GM19463 (cell line): ENCODE measurements around the gene MAML2.

Experiments used
- ATAC-seq: cut with Tn5 transposase; IDR thresholded peaks from one replicate; pipeline ENCODE4 v1.9.1; 2021; ENCODE audit warnings: mild to moderate bottlenecking, moderate library complexity; ENCODE audit not compliant: unreplicated experiment

MAML2 gene

DNA sequence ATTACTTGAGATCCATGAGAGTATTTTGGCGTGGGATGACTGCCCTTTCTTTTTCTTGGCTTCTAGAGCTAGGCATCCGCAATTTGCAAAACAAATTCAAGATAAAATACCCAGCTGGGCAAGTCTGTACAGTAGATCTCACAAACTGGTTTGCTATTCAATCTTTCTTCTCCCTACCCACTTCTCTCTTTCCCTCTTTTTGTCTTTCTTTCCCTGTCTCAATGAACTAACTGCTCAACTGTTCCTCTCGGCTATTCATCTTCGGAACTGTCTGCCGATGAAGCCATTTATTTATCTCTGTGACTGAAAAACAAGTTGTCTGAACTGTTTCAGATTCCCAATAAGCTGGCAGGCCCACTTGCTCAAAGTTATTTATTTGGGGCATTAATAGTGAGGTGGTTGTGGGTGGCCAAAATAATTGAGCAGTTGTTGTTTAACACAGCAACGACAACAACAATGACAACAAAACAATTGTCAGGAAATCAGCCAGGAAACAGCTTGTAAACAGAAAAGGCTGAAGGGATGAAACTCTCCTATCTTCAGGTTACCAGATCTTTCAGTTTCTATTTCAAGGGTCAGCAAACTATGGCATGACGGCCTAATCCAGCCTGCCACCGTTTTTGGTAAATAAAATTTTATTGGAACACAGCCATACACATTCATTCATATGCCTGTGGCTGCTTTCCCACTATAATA is 343.1 kb downstream of the MAML2 start:
- ATAC-seq = no peak

GRCh38 chr11:95996621-95997235 is 346.3 kb downstream of the MAML2 start:
- ATAC-seq = no peak

DNA sequence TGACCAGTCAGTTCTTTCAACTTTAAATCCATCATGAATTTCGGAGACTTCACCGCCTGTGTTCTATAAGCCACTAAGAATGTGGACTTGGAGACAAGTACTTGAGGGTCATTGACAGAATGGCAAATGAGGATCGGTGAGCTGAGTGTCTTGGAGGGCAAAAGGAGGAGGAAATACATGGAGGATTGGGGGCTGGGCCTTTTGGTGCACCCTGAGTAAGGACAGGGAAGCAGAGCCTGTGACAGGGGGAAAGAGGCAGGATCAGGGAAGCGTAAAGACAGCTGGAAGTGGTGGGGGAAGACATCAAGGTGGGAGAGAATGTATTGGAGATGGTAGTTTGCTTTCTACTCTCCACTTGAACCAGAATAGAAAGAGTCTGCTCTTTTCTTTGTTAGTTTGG is 348.7 kb downstream of the MAML2 start:
- ATAC-seq = no peak

DNA sequence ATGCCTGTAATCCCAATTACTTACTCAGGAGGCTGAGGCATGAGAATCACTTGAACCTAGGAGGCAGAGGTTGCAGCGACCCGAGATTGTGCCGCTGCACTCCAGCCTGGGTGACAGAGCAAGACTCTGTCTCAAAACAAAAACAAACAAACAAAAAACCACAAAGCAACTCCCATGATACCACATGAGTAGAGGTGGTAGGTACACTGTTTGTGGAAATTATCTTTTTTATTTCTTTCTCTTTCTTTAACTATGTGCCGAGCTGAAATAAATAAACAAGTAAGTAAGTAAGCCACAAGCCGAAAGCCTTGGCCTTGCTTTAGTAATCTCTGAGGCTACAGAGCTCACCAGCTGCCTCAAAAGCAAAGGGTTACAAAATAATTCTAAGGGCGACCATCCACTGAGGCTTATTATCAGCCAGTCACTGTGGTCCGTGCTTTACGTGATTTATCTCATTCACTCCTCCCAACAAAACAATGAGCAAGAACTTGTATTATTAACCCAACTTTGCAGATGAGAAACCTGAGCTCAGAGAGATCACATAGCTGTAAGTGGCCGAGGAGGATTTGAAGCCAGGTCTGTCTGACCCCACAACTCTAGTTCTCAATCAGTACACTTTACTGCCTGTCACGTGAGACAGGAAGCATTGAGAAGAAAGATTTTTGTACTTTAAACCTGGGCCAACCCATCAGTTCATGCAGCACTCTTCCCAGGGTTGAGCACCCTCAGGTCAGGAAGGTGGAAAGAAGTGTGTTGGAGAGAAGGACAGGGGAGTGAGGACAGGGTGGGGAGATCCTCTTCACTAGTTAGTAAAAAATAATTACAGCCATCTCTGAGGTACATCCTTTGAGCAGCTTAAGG is 349.3 kb downstream of the MAML2 start:
- no peak for ATAC-seq

DNA sequence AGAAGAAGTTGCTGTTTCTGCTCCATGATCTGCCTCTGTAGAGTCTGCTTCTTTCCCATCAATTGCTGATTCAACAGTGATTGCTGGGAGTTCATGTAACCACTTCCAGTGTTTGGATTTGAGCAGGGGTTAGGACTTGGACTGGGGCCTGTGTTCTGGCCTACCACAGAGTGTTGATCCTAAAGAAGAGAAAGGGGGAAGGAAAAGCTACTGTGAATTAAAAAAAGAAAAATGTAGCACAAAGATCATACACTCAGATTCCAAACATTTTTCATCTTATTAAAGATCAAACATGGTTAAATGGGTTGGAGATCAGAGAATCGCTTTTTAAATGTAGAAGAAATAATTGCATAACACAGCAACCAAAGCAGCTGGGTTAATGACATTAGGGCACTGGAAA is 351.4 kb downstream of the MAML2 start:
- ATAC-seq = no peak

GRCh38 chr11:95991101-95991500 is 351.9 kb downstream of the MAML2 start:
- no peak for ATAC-seq

- ATAC-seq = no peak
These were observed 353.2 kb downstream of the MAML2 start for GRCh38 chr11:95989780-95990179.

- no peak for ATAC-seq
These were observed 353.9 kb downstream of the MAML2 start for GRCh38 chr11:95989076-95989605.

DNA sequence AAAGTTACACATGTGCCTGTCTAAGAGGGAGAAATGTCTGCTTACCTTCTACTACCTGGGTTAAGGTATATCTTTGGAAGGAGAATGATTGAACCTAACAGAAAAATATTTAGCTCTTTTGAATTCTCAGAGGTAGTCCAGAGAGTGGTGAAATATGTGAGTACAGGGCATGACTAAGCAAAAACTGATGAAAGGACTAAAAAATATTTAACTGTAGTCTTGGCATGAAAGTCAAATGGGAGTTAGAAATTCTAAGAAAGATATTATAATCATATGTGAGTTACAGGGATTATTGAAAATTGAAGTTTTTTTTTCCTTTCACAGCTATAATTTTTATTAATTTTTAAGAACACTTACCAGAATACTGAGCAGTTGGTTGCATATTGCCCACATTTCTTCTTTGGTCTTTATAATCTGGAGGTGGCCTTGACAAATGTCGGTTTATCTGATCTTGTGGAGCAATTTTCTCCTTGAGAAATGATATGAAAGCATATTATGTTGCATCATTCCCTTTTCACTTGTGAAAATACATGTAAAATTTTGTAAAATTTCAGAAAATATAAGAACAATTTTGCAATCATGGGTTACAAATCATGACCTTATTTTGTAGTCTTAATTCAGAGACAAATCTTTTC is 357.7 kb downstream of the MAML2 start:
- ATAC-seq = no peak

DNA sequence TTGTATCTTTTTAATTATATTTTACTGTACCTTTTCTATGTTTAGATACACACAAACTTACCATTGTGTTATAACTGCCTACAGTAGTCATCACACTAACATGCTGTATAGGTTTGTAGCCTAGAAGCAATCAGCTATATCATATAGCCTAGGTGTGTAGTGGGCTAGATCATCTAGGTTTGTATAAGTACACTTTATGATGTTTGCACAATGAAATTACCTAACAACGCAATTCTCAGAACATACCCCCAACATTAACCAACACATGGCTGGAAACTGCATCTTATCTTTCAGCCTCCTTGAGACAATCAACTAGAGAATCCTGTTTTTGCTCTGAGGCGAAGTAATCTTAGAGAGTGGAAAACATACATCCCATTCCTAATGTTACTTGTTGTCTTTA is 358.9 kb downstream of the MAML2 start:
- no peak for ATAC-seq

DNA sequence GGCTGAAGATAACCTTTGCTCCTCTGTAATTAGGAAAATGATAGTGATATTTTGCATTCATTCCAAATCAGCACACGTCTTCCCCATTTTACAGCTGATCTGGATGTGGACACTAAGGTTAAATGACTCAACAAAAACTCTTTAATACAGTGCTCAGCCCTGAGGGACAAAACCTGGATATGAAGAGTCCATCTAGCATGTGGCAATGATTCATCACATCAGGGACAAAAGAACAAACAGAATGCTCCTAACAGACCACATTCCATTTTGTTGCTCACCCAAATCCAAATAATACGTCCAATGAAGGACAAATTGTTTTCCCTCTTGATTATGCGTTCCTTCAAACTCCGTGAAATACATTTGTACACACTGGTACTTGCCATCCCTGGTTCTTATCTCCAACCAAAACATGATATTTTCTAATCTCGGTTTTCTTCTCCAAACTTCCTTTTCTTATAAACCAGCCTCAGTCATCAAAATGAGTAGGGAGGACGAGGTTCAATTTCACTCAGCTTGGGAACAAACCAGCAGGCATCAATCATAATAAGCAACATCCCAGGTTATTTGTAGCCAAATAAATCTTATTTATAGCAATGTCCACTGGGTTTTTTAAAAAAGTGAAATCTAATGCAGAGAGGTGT is 365.3 kb downstream of the MAML2 start:
- no peak for ATAC-seq

DNA sequence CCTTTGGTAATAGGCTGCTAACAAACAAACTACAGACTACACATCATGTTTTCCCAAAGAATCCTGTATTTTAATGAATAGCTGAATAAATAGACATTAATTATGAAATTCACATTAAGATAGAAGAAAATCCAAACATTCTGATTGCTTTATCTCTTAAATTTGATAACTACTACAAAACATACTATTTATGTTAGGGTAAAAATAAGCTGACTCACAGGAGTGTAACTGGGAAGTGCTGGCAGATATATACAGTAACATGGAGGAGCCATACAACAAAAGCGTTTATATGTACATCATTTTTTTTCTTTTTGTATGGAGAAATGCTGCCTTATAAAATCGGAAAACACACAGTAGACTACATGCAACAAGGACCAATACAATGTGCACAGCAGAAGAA is 366.4 kb downstream of the MAML2 start:
- no peak for ATAC-seq

DNA sequence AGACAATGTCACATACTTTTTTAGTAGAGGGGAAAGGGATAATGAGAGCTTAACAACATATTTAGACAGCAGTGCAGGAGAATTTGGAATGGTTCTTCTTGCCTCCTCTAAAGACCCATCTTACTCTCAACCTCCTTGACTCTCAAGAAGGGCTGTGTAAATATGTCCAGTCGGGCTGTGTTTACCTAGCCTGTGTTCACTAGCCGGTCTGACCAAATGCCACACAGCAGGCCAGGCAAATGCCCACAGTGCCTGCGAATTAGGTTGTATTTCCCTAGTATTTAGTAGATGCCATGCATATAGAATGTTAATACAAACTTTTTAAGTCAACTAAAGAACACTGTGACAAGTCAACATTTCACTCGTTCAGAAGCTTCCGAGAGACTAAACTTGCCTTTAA is 367.7 kb downstream of the MAML2 start:
- ATAC-seq = no peak

DNA sequence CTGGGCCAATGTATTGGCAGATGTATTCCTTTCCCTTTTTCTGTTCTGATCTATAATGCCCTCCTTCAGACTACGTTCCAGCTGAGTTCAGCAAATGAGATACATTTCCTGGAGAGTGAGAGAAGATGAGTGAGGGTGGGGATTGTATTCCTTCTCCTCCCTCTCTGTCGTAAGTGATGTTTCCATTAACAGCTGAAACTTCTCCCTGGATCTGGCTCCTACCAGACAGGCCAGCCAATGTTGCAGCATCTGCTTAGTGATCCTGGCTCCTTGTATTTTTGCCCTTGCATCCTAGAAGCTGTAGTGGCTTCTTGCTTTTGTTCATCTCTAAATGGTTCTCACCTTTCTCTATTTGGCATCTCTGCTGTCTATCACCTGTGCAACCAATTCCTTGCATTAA is 370.9 kb downstream of the MAML2 start:
- ATAC-seq = no peak

- no peak for ATAC-seq
These were observed 374.4 kb downstream of the MAML2 start for GRCh38 chr11:95968585-95968984.

GRCh38 chr11:95964281-95964680 is 378.7 kb downstream of the MAML2 start:
- ATAC-seq = no peak

GRCh38 chr11:95961758-95962157 is 381.2 kb downstream of the MAML2 start:
- no peak for ATAC-seq

DNA sequence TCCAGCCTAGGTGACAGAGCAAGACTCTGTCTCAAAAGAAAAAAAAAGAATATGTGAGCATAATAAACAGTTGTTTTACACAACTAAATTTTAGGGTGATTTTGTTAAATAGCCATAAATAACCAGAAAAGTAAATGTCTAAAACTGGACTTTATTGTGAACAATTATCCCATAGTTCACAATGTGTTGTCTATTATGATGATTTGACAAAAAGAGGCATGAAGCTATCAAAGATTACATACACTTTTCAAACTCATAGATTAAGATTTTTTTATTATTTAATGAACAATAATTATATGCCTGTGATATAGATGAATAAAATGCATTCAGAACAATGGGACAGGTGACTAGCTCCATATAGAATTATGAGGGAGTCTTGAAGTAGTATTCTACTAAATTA is 392.1 kb downstream of the MAML2 start:
- no peak for ATAC-seq

GRCh38 chr11:95948637-95949036 is 394.4 kb downstream of the MAML2 start:
- no peak for ATAC-seq

GRCh38 chr11:95944623-95945022 is 398.4 kb downstream of the MAML2 start:
- no peak for ATAC-seq

DNA sequence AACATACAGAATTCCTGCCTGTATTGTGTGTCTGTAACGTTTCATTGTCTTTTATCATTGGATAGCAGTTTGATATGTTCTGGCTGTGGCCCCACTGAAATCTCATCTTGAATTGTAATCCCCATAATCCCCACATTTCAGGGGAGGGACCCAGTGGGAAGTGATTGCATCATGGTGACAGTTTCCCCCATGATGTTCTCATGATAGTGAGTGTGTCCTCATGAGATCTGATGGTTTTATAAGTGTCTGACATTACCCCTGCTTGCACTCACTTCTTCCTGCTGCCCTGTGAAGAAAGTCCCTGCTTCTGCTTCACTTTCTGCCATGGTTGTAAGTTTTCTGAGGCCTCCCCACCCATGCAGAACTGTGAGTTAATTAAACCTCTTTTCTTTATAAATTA is 399.4 kb downstream of the MAML2 start:
- ATAC-seq = no peak
